GM12891 (cell line): ENCODE results near the gene HS1BP3.

Experiments used
- DNase-seq: peaks from one replicate; pipeline ENCODE4 v3.0.0; 2011; ENCODE audit warnings: low spot score; ENCODE audit not compliant: insufficient read length
- FAIRE-seq: peaks from 2 replicates; lab custom pipeline; 2011; peaks lifted over from hg19 to GRCh38; lab: Jason Lieb, UNC
- PAX5 ChIP-seq: IDR thresholded peaks from 2 replicates; pipeline ENCODE4 v1.6.1; 2011; ENCODE audit warnings: low read length, moderate library complexity, mild to moderate bottlenecking; ENCODE audit not compliant: insufficient read depth, severe bottlenecking
- POLR2A ChIP-seq: IDR thresholded peaks from 2 replicates; pipeline ENCODE4 v1.6.1; 2011; ENCODE audit warnings: low read depth, low read length, control low read depth
- POLR2AphosphoS5 ChIP-seq: IDR thresholded peaks from 2 replicates; pipeline ENCODE4 v1.6.1; 2011; ENCODE audit warnings: low read depth, low read length, control low read depth
- POU2F2 ChIP-seq: IDR thresholded peaks from 2 replicates; pipeline ENCODE4 v1.6.1; 2011; ENCODE audit warnings: low read depth, mild to moderate bottlenecking, control low read depth, low read length, moderate library complexity
- SPI1 ChIP-seq: IDR thresholded peaks from 2 replicates; pipeline ENCODE4 v1.6.1; 2011; ENCODE audit warnings: low read depth, low read length, control low read depth
- TAF1 ChIP-seq: IDR thresholded peaks from 2 replicates; pipeline ENCODE4 v1.6.1; 2011; ENCODE audit warnings: low read depth, low read length, control low read depth

HS1BP3 gene

GRCh38 chr2:20590704-20591515, 60.0 kb downstream of the HS1BP3 start:
- FAIRE-seq (no peak), DNase-seq (no peak)
- no peak for TF ChIP-seq POLR2AphosphoS5
- TF ChIP-seq TAF1 = no peak
- no peak for TF ChIP-seq POLR2A
- no peak for TF ChIP-seq SPI1

DNA sequence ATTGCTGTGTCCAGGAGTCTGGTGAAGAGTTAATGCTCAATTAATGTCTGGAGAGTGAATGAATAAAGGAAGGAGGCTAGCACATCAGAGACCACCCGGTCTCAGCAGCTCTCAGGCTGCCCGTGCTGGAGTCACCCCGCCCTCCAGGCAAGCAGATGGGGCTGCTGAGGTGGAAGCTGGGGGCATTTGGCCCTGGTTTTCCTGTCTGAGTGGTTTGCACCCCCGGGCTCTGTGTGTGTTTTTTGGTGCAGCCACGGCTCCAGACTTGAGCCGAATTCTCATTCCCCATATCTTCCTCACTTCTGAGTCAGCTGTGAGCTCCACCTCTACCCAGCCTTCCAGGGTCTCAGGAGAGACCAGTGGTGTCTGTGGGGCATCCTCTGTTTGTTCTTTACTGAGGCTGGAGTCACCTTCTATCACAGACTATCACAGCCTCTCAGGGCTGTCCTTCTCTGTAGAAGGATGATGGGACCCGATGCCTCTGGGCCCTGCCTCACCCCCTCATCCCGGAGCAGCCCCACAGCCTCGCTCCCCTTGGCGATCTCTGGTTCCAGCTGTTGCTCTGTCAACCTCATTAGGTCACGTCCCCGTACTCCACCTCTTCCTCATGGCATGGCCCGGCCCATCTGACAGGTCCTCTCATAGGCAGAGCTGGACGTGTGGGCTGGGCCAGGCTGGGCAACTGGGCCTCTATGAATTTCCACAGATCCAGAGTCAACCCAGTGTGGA, 60.8 kb downstream of the HS1BP3 start:
- DNase-seq (no peak), FAIRE-seq (no peak)
- TF ChIP-seq PAX5 = no peak
- no peak for TF ChIP-seq POLR2AphosphoS5
- TF ChIP-seq POU2F2 = no peak
- TF ChIP-seq SPI1 = no peak
- TF ChIP-seq POLR2A = no peak

DNA sequence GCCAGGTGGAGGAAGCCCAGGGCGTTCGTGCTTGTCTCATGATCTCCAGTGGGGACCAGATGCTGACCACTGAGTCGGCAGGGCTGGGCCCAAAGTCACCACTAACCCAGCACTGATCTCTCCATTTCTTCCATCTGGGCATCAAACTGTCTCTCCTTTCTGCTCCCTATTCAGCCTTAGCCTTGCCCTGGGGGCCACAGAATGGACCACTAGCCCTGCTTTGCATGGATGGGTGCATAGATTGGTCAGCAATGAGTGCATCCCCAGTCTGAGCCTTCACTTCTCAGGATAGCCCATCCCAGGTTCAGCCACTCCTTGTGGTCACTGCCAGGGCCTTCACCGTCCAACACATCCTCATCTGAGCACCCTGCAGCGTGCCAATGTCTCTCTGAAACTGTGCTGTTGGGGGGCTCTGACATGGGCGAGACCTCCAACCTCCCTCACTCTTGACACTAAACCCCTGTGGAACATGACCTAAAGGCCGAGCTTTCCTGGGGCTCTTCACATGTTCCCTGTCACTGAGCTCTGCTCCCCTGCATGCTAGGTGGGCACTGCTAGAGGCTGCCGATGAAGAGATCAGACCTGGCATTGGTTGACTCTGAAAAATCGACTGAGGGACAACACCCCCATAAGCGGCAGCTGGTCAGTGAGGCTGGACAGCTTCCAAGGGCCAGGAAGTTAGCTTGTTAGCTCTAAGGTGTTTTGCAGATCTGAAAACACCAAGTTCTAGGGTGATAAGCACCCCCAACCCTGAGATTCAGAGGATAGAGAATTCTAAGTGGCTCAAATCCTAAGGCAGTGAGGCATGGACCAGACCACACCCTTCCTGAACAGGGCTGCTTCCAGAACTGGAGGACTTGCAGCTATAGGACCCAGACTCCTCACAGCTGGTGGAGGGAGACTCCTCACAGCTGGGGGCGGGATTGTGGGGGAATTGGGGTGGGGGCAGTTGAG, 61.7 kb downstream of the HS1BP3 start:
- DNase-seq (no peak), FAIRE-seq (no peak)
- TF ChIP-seq TAF1 = no peak
- no peak for TF ChIP-seq SPI1
- no peak for TF ChIP-seq POLR2AphosphoS5
- TF ChIP-seq POU2F2 = no peak
- no peak for TF ChIP-seq POLR2A
- TF ChIP-seq PAX5 = no peak

DNA sequence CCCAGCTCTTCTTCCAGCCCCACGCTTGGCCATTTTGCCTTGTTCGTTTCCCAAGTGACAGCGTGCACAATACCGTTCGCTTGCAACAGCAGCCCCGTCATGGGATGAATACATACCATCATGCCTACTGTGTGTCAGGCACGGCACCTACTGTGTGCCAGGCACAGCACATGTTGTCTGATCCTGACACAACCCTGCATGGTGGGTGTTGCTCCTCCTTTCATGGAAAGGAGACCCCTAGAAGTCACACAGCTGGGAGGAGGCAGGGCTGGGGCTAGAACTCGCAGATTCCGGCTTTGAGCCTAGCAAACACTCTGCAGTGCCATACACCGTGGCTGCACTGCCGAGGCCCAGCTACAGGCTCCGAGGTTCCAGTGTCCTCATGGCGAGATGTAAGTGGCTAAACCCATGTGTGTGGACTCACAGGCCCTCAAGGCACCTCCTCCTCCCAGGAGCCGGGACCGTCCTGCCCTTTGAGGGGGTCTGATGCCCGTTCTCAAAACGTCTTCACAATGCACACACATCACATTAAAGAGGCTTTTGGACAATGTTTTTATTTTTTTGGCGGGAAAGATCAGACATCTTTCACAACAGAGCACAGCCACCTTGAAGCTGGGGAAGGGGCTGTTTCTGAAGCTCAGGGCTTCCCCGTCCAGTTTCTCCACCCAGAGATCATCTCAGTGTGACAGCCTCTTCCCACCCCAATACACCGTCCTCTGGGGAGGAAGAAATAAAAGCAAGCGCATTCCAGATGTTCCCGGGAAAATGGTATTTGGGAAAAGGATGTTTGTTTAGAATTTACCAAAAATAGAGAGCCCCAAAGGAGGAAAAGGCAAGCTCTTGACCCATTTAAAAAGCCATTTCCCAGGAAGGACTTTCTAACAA, 64.9 kb downstream of the HS1BP3 start:
- no peak for DNase-seq
- TF ChIP-seq POU2F2 (no peak), POLR2A (no peak), POLR2AphosphoS5 (no peak), TAF1 (no peak), PAX5 (no peak), SPI1 (no peak)
- no peak for FAIRE-seq

- TF ChIP-seq POLR2AphosphoS5 = no peak
- TF ChIP-seq TAF1 = no peak
- TF ChIP-seq POU2F2 = no peak
- TF ChIP-seq PAX5 = no peak
- TF ChIP-seq POLR2A = no peak
- no peak for TF ChIP-seq SPI1
- FAIRE-seq = no peak
Observed at GRCh38 chr2:20585359-20585709, 65.6 kb downstream of the HS1BP3 start.

GRCh38 chr2:20584399-20585358, 66.2 kb downstream of the HS1BP3 start:
- FAIRE-seq (no peak), DNase-seq (no peak)
- TF ChIP-seq SPI1 (no peak), PAX5 (no peak), TAF1 (no peak), POLR2AphosphoS5 (no peak), POU2F2 (no peak), POLR2A (no peak)

More at GRCh38 chr2:20585359-20585709, 65.6 kb downstream of the HS1BP3 start:
- no peak for DNase-seq

GRCh38 chr2:20584045-20584398, 66.9 kb downstream of the HS1BP3 start:
- DNase-seq (no peak), FAIRE-seq (no peak)
- no peak for TF ChIP-seq TAF1
- no peak for TF ChIP-seq POLR2A
- no peak for TF ChIP-seq POLR2AphosphoS5
- no peak for TF ChIP-seq SPI1
- TF ChIP-seq POU2F2 = no peak
- TF ChIP-seq PAX5 = no peak
